IMR-90 (cell line): Measurements from ENCODE around the gene RFX2. TPM values are rescaled to one million over a fixed set of nuclear protein-coding genes. Genes with fewer than 3 reads are reported as not detected.

Experiments used
- ATAC-seq: fragments of 200-7000 bp; cut with Tn5 transposase; 2 replicates; pipeline ENCODE4 v1.9.1; 2020; ENCODE audit warnings: low read depth, mild to moderate bottlenecking, moderate library complexity
- BruUV-seq: library from RNA; stranded (reverse); fragments of 400-500 nt; replicated peaks from 2 replicates; lab custom pipeline; 2021; lab: Mats Ljungman, UMichigan
- CTCF ChIA-PET: fragments of 300-600 bp; formaldehyde crosslinking; extraction: SDS; loops from one replicate; lab custom pipeline; 2021; ENCODE audit warnings: antibody characterized with exemption; lab: Yijun Ruan, JAX
- POLR2A ChIA-PET: fragments of 300-600 bp; sonication (Branson Sonifier 250); formaldehyde crosslinking; loops from one replicate; lab custom pipeline; 2022; ENCODE audit warnings: antibody characterized with exemption; ENCODE audit not compliant: unreplicated experiment; lab: Charles Lee
- DNase-seq: peaks from one replicate; pipeline ENCODE4 v3.0.0; 2013
- H2AFZ ChIP-seq: replicated peaks from 2 replicates; pipeline ENCODE3; 2013; ENCODE audit warnings: low read length, mild to moderate bottlenecking; ENCODE audit not compliant: poor library complexity
- H2AK5ac ChIP-seq: 2 replicates; pipeline ENCODE4 v1.6.1; 2013; ENCODE audit warnings: low read depth, low read length, inconsistent platforms
- H2AK9ac ChIP-seq: replicated peaks from 2 replicates; pipeline ENCODE3; 2013; ENCODE audit warnings: mild to moderate bottlenecking, low read depth, low read length, moderate library complexity; ENCODE audit not compliant: poor library complexity
- H2BK120ac ChIP-seq: 2 replicates; pipeline ENCODE4 v1.6.1; 2013; ENCODE audit warnings: low read depth, low read length, inconsistent platforms
- H2BK15ac ChIP-seq: 3 replicates; pipeline ENCODE4 v1.6.1; 2013; ENCODE audit warnings: low read depth, low read length, inconsistent platforms
- H2BK20ac ChIP-seq: 2 replicates; pipeline ENCODE4 v1.6.1; 2013; ENCODE audit warnings: low read depth, mild to moderate bottlenecking, inconsistent platforms, low read length, moderate library complexity
- H2BK5ac ChIP-seq: 2 replicates; pipeline ENCODE4 v1.6.1; 2013; ENCODE audit warnings: mild to moderate bottlenecking, low read depth, low read length, inconsistent platforms; ENCODE audit not compliant: poor library complexity, severe bottlenecking
- H3K14ac ChIP-seq: replicated peaks from 2 replicates; pipeline ENCODE4 v1.6.1; 2013; ENCODE audit warnings: low read depth, low read length, inconsistent platforms
- H3K18ac ChIP-seq: 2 replicates; pipeline ENCODE4 v1.6.1; 2013; ENCODE audit warnings: low read depth, low read length, control low read depth
- H3K23ac ChIP-seq: 2 replicates; pipeline ENCODE4 v1.6.1; 2013; ENCODE audit warnings: low read depth, low read length, inconsistent platforms
- H3K27ac ChIP-seq: 2 replicates; pipeline ENCODE4 v1.5.1; 2013; ENCODE audit warnings: mild to moderate bottlenecking, control low read depth, low read length; ENCODE audit not compliant: insufficient read depth
- H3K27me3 ChIP-seq: 2 replicates; pipeline ENCODE4 v1.6.1; 2013; ENCODE audit warnings: low read length; ENCODE audit not compliant: control insufficient read depth, insufficient read depth
- H3K36me3 ChIP-seq: 2 replicates; pipeline ENCODE4 v1.6.1; 2013; ENCODE audit warnings: low read length, mixed read lengths; ENCODE audit not compliant: control insufficient read depth, insufficient read depth
- H3K4ac ChIP-seq: 2 replicates; pipeline ENCODE4 v1.6.1; 2013; ENCODE audit warnings: low read depth, low read length, inconsistent platforms
- H3K4me1 ChIP-seq: 2 replicates; pipeline ENCODE4 v1.6.1; 2013; ENCODE audit warnings: low read length, mixed read lengths; ENCODE audit not compliant: control insufficient read depth, insufficient read depth
- H3K4me2 ChIP-seq: 2 replicates; pipeline ENCODE4 v1.6.1; 2013; ENCODE audit warnings: low read depth, mild to moderate bottlenecking, control low read depth, low read length, moderate library complexity
- H3K4me3 ChIP-seq: 2 replicates; pipeline ENCODE4 v1.5.1; 2013; ENCODE audit warnings: low read depth, mild to moderate bottlenecking, control low read depth, low read length, moderate library complexity; ENCODE audit not compliant: insufficient read depth
- H3K56ac ChIP-seq: 2 replicates; pipeline ENCODE4 v1.6.1; 2013; ENCODE audit warnings: low read length, inconsistent platforms; ENCODE audit not compliant: insufficient read depth; ENCODE audit errors: extremely low read depth
- H3K79me1 ChIP-seq, 2 experiments: 2 replicates each; pipeline ENCODE4 v1.6.1; 2013; ENCODE audit warnings: low read length in 2 of 2, inconsistent platforms in 1 of 2, low read depth in 1 of 2
- H3K9ac ChIP-seq: 2 replicates; pipeline ENCODE4 v1.6.1; 2013; ENCODE audit warnings: low read depth, low read length, control low read depth
- H3K9me1 ChIP-seq: 2 replicates; pipeline ENCODE4 v1.6.1; 2013; ENCODE audit warnings: low read length, inconsistent platforms; ENCODE audit not compliant: insufficient read depth
- H3K9me3 ChIP-seq: 2 replicates; pipeline ENCODE4 v1.6.1; 2013; ENCODE audit warnings: low read length; ENCODE audit not compliant: control insufficient read depth, insufficient read depth
- H4K20me1 ChIP-seq: 2 replicates; pipeline ENCODE4 v1.6.1; 2013; ENCODE audit warnings: low read length, inconsistent platforms; ENCODE audit not compliant: insufficient read depth
- H4K5ac ChIP-seq: 2 replicates; pipeline ENCODE4 v1.6.1; 2013; ENCODE audit warnings: mild to moderate bottlenecking, low read depth, low read length, control low read depth
- H4K8ac ChIP-seq, 2 experiments: 2 replicates each; pipeline ENCODE4 v1.6.1; 2013; ENCODE audit warnings: low read depth in 2 of 2, low read length in 2 of 2, control low read depth in 1 of 2, inconsistent platforms in 1 of 2
- H4K91ac ChIP-seq: 2 replicates; pipeline ENCODE4 v1.6.1; 2013; ENCODE audit warnings: low read depth, low read length, inconsistent platforms; ENCODE audit not compliant: insufficient read depth
- BHLHE40 ChIP-seq: fragments of 150-350 bp; IDR thresholded peaks from 2 replicates; pipeline ENCODE4 v1.6.1; 2016; ENCODE audit warnings: mild to moderate bottlenecking, low read depth, low read length
- CEBPB ChIP-seq: IDR thresholded peaks from 2 replicates; pipeline ENCODE4 v1.6.1; 2012; ENCODE audit warnings: low read depth, low read length, improper control_type of control experiment
- CHD1 ChIP-seq: IDR thresholded peaks from 2 replicates; pipeline ENCODE4 v1.6.1; 2012; ENCODE audit warnings: low read depth, low read length, improper control_type of control experiment
- CTCF ChIP-seq: conservative IDR thresholded peaks from 2 replicates; pipeline ENCODE4 v1.5.1; 2012; ENCODE audit warnings: mild to moderate bottlenecking, low read depth, low read length, improper control_type of control experiment
- ELK1 ChIP-seq: fragments of 150-350 bp; IDR thresholded peaks from 2 replicates; pipeline ENCODE4 v1.6.1; 2016; ENCODE audit warnings: low read depth, mild to moderate bottlenecking, low read length, moderate library complexity, borderline replicate concordance
- FOS ChIP-seq: fragments of 150-350 bp; IDR thresholded peaks from 2 replicates; pipeline ENCODE4 v1.6.1; 2016; ENCODE audit warnings: low read depth, low read length
- MAFK ChIP-seq: IDR thresholded peaks from 2 replicates; pipeline ENCODE4 v1.6.1; 2012; ENCODE audit warnings: low read depth, low read length, improper control_type of control experiment
- MAZ ChIP-seq: IDR thresholded peaks from 2 replicates; pipeline ENCODE4 v1.6.1; 2012; ENCODE audit warnings: low read depth, mild to moderate bottlenecking, low read length, improper control_type of control experiment, moderate library complexity, borderline replicate concordance
- MXI1 ChIP-seq: IDR thresholded peaks from 2 replicates; pipeline ENCODE4 v1.6.1; 2012; ENCODE audit warnings: low read depth, mild to moderate bottlenecking, low read length, moderate library complexity, borderline replicate concordance
- NFE2L2 ChIP-seq: fragments of 150-350 bp; IDR thresholded peaks from 2 replicates; pipeline ENCODE4 v1.6.1; 2016; ENCODE audit warnings: low read depth, mild to moderate bottlenecking, low read length
- POLR2A ChIP-seq: IDR thresholded peaks from 2 replicates; pipeline ENCODE4 v1.6.1; 2012; ENCODE audit warnings: mild to moderate bottlenecking, low read depth, low read length
- RAD21 ChIP-seq: IDR thresholded peaks from 2 replicates; pipeline ENCODE4 v1.6.1; 2012; ENCODE audit warnings: low read length, improper control_type of control experiment
- RCOR1 ChIP-seq: IDR thresholded peaks from 2 replicates; pipeline ENCODE4 v1.6.1; 2012; ENCODE audit warnings: mild to moderate bottlenecking, low read length, improper control_type of control experiment; ENCODE audit not compliant: insufficient replicate concordance
- RFX5 ChIP-seq: IDR thresholded peaks from 2 replicates; pipeline ENCODE4 v1.8.0; 2012; ENCODE audit warnings: low read depth, mild to moderate bottlenecking, low read length, moderate library complexity
- SMC3 ChIP-seq: fragments of 150-350 bp; IDR thresholded peaks from 2 replicates; pipeline ENCODE4 v1.6.1; 2016; ENCODE audit warnings: low read depth, mild to moderate bottlenecking, antibody characterized with exemption, low read length, moderate library complexity
- USF2 ChIP-seq: fragments of 150-350 bp; IDR thresholded peaks from 2 replicates; pipeline ENCODE4 v1.6.1; 2017; ENCODE audit warnings: mild to moderate bottlenecking, antibody characterized with exemption, low read length, low read depth
- WGBS, 2 experiments: methylation state at CpG; one replicate each; pipeline versions ENCODE4 v1.1.5 to v1.1.7; 2013; ENCODE audit warnings: missing lambda C conversion rate in 2 of 2; ENCODE audit not compliant: insufficient read length in 1 of 2; ENCODE audit errors: extremely low coverage in 2 of 2; 5-methylcytosine and 5-hydroxymethylcytosine counted together
- dilution Hi-C: fragments of 300-500 bp; cut with HindIII; formaldehyde crosslinking; loops from one replicate; pipeline ENCODE4 v1.14.3; 2018; ENCODE audit warnings: low sequenced_read_pairs; ENCODE audit not compliant: unreplicated experiment
- in situ Hi-C: fragments of 300-500 bp; cut with MboI; formaldehyde crosslinking; loops from 3 replicates; pipeline ENCODE4 v1.14.3; 2019; ENCODE audit warnings: low sequenced_read_pairs, inconsistent platforms, mixed read lengths
- intact Hi-C: fragments of 100-400 bp; cut with micrococcal nuclease; formaldehyde crosslinking; loops from 2 replicates; pipeline ENCODE4 v1.10.0; 2022
- polyA plus RNA-seq, 3 experiments: library from polyadenylated mRNA; depleted of rRNA; stranded (reverse); fragments of >200 nt; gene quantifications; 2 replicates each; pipeline ENCODE4 v1.2.3, GENCODE V29; 2012; ENCODE audit warnings: low replicate concordance in 1 of 3
- total RNA-seq: library from RNA; depleted of rRNA; stranded (reverse); fragments of >200 nt; gene quantifications from 2 replicates; pipeline ENCODE4 v1.2.3, GENCODE V29; 2012

Gene RFX2
- total and polyA plus RNA-seq, 2 of the 4 experiments (the other 2 are of a cell fraction), result 2.2 to 4.9 TPM

- Histone ChIP-seq H3K14ac (no peak overlapping the region), H3K9me1 (peaks cover 11% of the 10 kb centered on the region), H2BK15ac (no peak overlapping the region), H2AFZ (no peak overlapping the region), H3K4ac (no peak overlapping the region), H3K4me2 (no peak overlapping the region), H3K56ac (no peak overlapping the region), H4K8ac (no peak overlapping the region), H3K9ac (no peak overlapping the region), H3K23ac (no peak overlapping the region), H2BK5ac (no peak overlapping the region), H3K36me3 (no peaks in the 10 kb centered on the region), H4K91ac (no peak overlapping the region), H2AK9ac (no peak overlapping the region), H3K4me1 (peaks cover 12% of the 10 kb centered on the region), H2BK120ac (no peak overlapping the region), H3K27me3 (no peaks in the 10 kb centered on the region), H3K18ac (no peak overlapping the region), H3K27ac (no peak overlapping the region), H3K79me1 (peaks cover 13 to 29% of the 10 kb centered on the region in 2 experiments), H3K9me3 (no peaks in the 10 kb centered on the region), H4K5ac (no peak overlapping the region), H4K20me1 (no peaks in the 10 kb centered on the region), H3K4me3 (no peak overlapping the region), H2AK5ac (no peak overlapping the region), H2BK20ac (no peak overlapping the region)
- BruUV-seq, result no TSS peak
- WGBS, 2 experiments, result 90% methylated on average over 2 of the region's 4 CpGs; no CpG with 5 or more reads in 1 of the 2 experiments
- in situ Hi-C loops, result no loop called here
- POLR2A ChIA-PET, result no interaction called here
- dilution Hi-C loops, result no loop called here
- DNase-seq (no peak), ATAC-seq (no peak)
- intact Hi-C loops, result no loop called here
- CTCF ChIA-PET, result no interaction called here
- no peak for TF ChIP-seq MAZ
- TF ChIP-seq ELK1, result no peak
- TF ChIP-seq MAFK, result no peak
- TF ChIP-seq CEBPB, result no peak
- TF ChIP-seq USF2, result no peak
- TF ChIP-seq MXI1, result no peak
- TF ChIP-seq FOS, result no peak
- no peak for TF ChIP-seq CTCF
- no peak for TF ChIP-seq CHD1
- TF ChIP-seq BHLHE40, result no peak
- no peak for TF ChIP-seq POLR2A
- no peak for TF ChIP-seq RFX5
- TF ChIP-seq RAD21, result no peak
- no peak for TF ChIP-seq SMC3
- TF ChIP-seq NFE2L2, result no peak
- no peak for TF ChIP-seq RCOR1
Measured at GRCh38 chr19:6095760-6096159, 14.5 kb downstream of the RFX2 start.
